ENCODE measurements around the gene GRIN2C. TPM values are rescaled to one million over a fixed set of nuclear protein-coding genes. Genes with fewer than 3 reads are reported as not detected.
A peak's percentile ranks its signal among the peaks of the same experiment; 100 is the strongest.

The GRIN2C gene
- total and polyA plus RNA-seq, 9 of the 15 experiments (the other 6 are each of a cell fraction or from before 2014, with no cell fraction given): under 0.01 to 0.33 (median 0.10) TPM; not detected in 2

DNA sequence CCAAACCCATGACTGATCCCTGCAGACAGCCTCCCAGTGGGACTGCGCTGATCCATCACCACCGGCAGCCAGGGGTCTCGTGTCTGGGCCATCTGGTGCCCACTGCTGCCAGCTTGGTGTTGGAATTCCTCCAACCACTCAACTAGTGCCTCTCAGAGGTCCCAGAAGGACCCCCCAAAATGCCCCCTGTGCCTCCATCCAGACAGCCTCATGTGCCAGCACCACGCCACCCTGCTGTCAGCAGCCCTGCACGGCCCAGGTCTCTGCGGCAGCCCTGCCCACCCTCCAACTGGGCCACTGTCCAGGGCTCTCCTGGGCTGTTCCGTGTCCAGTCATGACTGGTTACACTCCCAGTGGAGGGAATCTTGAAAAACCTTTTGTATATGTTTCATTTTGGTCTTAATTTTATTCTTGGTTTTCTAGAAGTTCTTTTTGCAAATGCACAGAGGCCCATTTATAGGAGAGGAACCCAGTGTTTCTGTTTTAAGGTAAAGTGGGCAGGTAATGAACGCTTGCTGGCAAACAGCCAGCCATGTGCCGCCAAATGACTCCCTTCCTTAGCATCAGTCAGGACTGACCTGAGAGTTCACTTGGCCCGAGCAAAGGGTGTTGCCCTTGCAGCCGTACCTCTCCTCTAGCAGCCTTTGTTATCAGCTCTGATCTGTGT is 34.6 kb downstream of the GRIN2C start:
- Histone ChIP-seq H4K20me1 (replicated peaks; ENCODE audit: control insufficient read depth, insufficient read depth, low read length) (peaks cover 11% of the 10 kb centered on the region; the same call in 1 of the 2 replicates), H3K4me1 (replicated peaks in 1 of 2; ENCODE audit: control insufficient read depth in 2 of 2, insufficient read depth in 2 of 2, low read length in 2 of 2) (peaks cover 0 to 9% of the 10 kb centered on the region in 2 experiments; a peak in 1 of 5 replicates), H3K27me3 (ENCODE audit: control insufficient read depth in 2 of 2, insufficient read depth in 2 of 2, low read length in 2 of 2) (no peaks in the 10 kb centered on the region), H3K4me2 (ENCODE audit: insufficient read depth, low read length) (no peak overlapping the region), H3K9me1 (ENCODE audit: control insufficient read depth, insufficient read depth, low read length) (no peaks in the 10 kb centered on the region), H3K27ac (ENCODE audit: extremely low read depth, low read depth, low read length) (no peak overlapping the region), H3K36me3 (ENCODE audit: control insufficient read depth, insufficient read depth, low read length) (no peaks in the 10 kb centered on the region), H3K79me2 (ENCODE audit: control insufficient read depth, insufficient read depth, low read length) (no peaks in the 10 kb centered on the region), H3K4me3 (no peak overlapping the region), H2AFZ (ENCODE audit: low read depth, low read length) (no peak overlapping the region), H3K9me3 (replicated peaks; ENCODE audit: control insufficient read depth, insufficient read depth, low read depth, low read length) (no peaks in the 10 kb centered on the region), H3K9ac (ENCODE audit: insufficient read depth in 1 of 2, low read depth in 2 of 2, low read length in 2 of 2) (no peak overlapping the region)
- 79% methylated on average over 11 of the region's 11 CpGs for WGBS (ENCODE audit: insufficient coverage, low coverage, missing lambda C conversion rate)
- FAIRE-seq: no peak
- ChIA-PET CTCF (ENCODE audit: low intra/inter-chr PET ratio) (no interaction called here), POLR2A (interaction anchor here (0.5 to 1.6 kb wide), 4 partner anchors 10 to 450 kb away, joined by 3 to 6 read pairs (median 4); no protein-coding TSS in a partner anchor)
- BruUV-seq (replicated peaks): no TSS peak
- no peak for DNase-seq (ENCODE audit: extremely low read depth in 1 of 4, low spot score in 3 of 4)
- TF ChIP-seq NFIC (IDR thresholded peaks at IDR 0.05) (peak; percentile 58), CREBBP (IDR thresholded peaks at IDR 0.05; ENCODE audit: low read depth, low read length) (no peak)
- ATAC-seq: no peak
- intact Hi-C loops (cut with micrococcal nuclease) (no loop called here), in situ Hi-C loops (cut with MboI) (no loop called here)

DNA sequence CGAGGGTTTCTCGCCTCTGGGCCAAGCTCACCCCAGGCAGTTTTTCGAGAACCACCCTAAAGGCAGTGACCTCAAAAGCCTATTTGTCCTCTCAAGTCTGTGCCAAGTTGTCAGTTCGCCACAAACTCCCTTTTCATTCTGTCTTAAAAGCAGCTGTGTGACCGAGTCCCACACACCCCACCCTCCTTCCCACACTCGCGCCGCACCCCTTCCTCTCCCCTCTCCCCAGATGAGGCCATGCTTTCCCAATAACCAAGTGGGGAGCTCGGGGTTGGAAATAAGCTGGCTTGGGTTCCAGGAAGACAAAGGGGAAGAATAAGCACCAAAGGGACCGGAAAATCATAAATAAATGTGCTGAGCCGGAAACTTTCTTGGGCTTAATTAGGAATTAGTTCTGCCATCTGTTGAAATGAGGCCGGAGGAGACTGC is 36.7 kb downstream of the GRIN2C start:
- CTCF ChIA-PET (ENCODE audit: low intra/inter-chr PET ratio): no interaction called here
- no peak overlapping the region for H3K4me3 ChIP-seq
- no peak for ATAC-seq
- in situ Hi-C loops (cut with MboI) (no loop called here), intact Hi-C loops (cut with micrococcal nuclease) (no loop called here)
- 73% methylated on average over 12 of the region's 12 CpGs for WGBS (ENCODE audit: insufficient coverage, low coverage, missing lambda C conversion rate)
- DNase-seq (ENCODE audit: extremely low read depth in 1 of 4, low spot score in 3 of 4): no peak
- H3K36me3 ChIP-seq (ENCODE audit: control insufficient read depth, insufficient read depth, low read length): no peaks in the 10 kb centered on the region
- H3K9me3 ChIP-seq (replicated peaks; ENCODE audit: control insufficient read depth, insufficient read depth, low read depth, low read length): no peaks in the 10 kb centered on the region
- peaks cover 0 to 7% of the 10 kb centered on the region in 2 experiments; a peak in 1 of 5 replicates for H3K4me1 ChIP-seq (replicated peaks in 1 of 2; ENCODE audit: control insufficient read depth in 2 of 2, insufficient read depth in 2 of 2, low read length in 2 of 2)
- H3K9ac ChIP-seq (ENCODE audit: insufficient read depth in 1 of 2, low read depth in 2 of 2, low read length in 2 of 2): no peak overlapping the region
- no peak overlapping the region for H2AFZ ChIP-seq (ENCODE audit: low read depth, low read length)
- H3K27ac ChIP-seq (ENCODE audit: extremely low read depth, low read depth, low read length): no peak overlapping the region
- H3K79me2 ChIP-seq (ENCODE audit: control insufficient read depth, insufficient read depth, low read length): no peaks in the 10 kb centered on the region
- H3K9me1 ChIP-seq (ENCODE audit: control insufficient read depth, insufficient read depth, low read length): peaks cover 2% of the 10 kb centered on the region
- POLR2A ChIA-PET: interaction anchor here (0.6 to 1.9 kb wide), 3 partner anchors 10 to 74 kb away, joined by 3 to 6 read pairs (median 3); no protein-coding TSS in a partner anchor
- FAIRE-seq: no peak
- no peak overlapping the region for H3K4me2 ChIP-seq (ENCODE audit: insufficient read depth, low read length)
- peaks cover 11% of the 10 kb centered on the region; the same call in 1 of the 2 replicates for H4K20me1 ChIP-seq (replicated peaks; ENCODE audit: control insufficient read depth, insufficient read depth, low read length)
- no peaks in the 10 kb centered on the region for H3K27me3 ChIP-seq (ENCODE audit: control insufficient read depth in 2 of 2, insufficient read depth in 2 of 2, low read length in 2 of 2)
- no peak for TF ChIP-seq ZNF695 (CRISPR knock-in tag; IDR thresholded peaks at IDR 0.05)
- no peak for TF ChIP-seq NFXL1 (CRISPR knock-in tag; IDR thresholded peaks at IDR 0.05)
- TF ChIP-seq ATF1 (CRISPR knock-in tag; IDR thresholded peaks at IDR 0.05): no peak
- no peak for TF ChIP-seq ATF1 (tag; IDR thresholded peaks at IDR 0.05)
- no peak for TF ChIP-seq ZNF217 (CRISPR knock-in tag; IDR thresholded peaks at IDR 0.05)
- no peak for TF ChIP-seq ZNF778 (CRISPR knock-in tag; IDR thresholded peaks at IDR 0.05)
- no peak for TF ChIP-seq STAT5A (IDR thresholded peaks at IDR 0.05; ENCODE audit: borderline replicate concordance, low read length)
- BruUV-seq (replicated peaks): no TSS peak

Measured in K562 (cell line).